ENCODE measurements around the gene MAP2. TPM values are rescaled to one million over a fixed set of nuclear protein-coding genes. Genes with fewer than 3 reads are reported as not detected.

The MAP2 gene
- total RNA-seq, 1 experiment from 2014 or later: 7.6 TPM

DNA sequence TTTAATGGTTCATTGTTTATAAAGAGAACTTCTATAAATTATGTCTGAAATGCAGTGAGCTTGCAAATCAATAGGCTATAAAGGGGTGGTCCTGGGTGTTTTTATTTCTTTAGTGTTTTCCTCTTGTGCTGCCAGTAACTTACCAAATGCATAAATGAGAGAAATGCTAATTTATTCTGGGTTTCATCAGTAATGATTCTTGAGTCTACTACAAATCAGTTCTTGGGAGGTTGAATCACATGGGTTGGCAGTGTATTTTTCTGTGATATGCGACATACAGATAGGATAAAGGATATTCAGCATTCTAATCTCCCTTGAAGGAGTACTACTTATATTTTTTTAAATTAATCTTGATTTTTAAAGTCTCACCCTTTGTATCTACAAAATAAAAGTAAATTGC lies 177.7 kb downstream of the MAP2 start:
- no peak for TF ChIP-seq ZNF416 (CRISPR knock-in tag; IDR thresholded peaks at IDR 0.05)
- H3K27ac Mint-ChIP-seq: no peak overlapping the region
- DNase-seq (ENCODE audit: low spot score): no peak
- CTCF ChIA-PET: no interaction called here
- peaks cover 3% of the 10 kb centered on the region for H3K36me3 Mint-ChIP-seq
- H3K4me1 Mint-ChIP-seq: peaks cover 37% of the 10 kb centered on the region
- no peak for ATAC-seq
- H3K9me3 Mint-ChIP-seq: peaks cover 4% of the 10 kb centered on the region
- POLR2A ChIA-PET: no interaction called here
- no peak overlapping the region for H3K4me3 Mint-ChIP-seq
- H3K27me3 Mint-ChIP-seq (ENCODE audit: low read depth): no peaks in the 10 kb centered on the region

DNA sequence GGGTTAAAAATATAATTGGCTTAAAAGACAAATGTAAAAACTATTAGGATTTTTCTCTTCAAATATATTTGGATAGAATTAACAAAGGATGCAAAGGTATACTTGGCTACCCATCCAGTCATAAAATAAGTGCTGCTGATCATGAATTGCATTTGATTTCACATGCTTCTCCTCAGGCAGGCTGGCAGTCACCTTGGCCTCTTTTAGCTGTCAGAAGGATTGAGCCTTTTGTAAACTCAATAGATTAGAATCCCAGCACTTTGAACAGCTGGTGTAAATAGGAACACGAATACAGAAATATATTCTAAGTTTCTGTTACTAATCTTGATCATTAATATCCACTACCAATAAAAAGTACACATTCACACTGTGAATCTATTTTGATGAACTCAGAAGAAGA lies 178.4 kb downstream of the MAP2 start:
- Mint-ChIP-seq H3K4me1 (peaks cover 37% of the 10 kb centered on the region), H3K27me3 (ENCODE audit: low read depth) (no peaks in the 10 kb centered on the region), H3K27ac (no peak overlapping the region), H3K4me3 (no peak overlapping the region), H3K9me3 (peaks cover 4% of the 10 kb centered on the region), H3K36me3 (peaks cover 3% of the 10 kb centered on the region)
- no peak for DNase-seq (ENCODE audit: low spot score)
- CTCF ChIA-PET: interaction anchor here (1.3 to 1.8 kb wide), 4 partner anchors 12 to 597 kb away, joined by 3 to 8 read pairs (median 4); no protein-coding TSS in a partner anchor
- TF ChIP-seq, protein P1, sequence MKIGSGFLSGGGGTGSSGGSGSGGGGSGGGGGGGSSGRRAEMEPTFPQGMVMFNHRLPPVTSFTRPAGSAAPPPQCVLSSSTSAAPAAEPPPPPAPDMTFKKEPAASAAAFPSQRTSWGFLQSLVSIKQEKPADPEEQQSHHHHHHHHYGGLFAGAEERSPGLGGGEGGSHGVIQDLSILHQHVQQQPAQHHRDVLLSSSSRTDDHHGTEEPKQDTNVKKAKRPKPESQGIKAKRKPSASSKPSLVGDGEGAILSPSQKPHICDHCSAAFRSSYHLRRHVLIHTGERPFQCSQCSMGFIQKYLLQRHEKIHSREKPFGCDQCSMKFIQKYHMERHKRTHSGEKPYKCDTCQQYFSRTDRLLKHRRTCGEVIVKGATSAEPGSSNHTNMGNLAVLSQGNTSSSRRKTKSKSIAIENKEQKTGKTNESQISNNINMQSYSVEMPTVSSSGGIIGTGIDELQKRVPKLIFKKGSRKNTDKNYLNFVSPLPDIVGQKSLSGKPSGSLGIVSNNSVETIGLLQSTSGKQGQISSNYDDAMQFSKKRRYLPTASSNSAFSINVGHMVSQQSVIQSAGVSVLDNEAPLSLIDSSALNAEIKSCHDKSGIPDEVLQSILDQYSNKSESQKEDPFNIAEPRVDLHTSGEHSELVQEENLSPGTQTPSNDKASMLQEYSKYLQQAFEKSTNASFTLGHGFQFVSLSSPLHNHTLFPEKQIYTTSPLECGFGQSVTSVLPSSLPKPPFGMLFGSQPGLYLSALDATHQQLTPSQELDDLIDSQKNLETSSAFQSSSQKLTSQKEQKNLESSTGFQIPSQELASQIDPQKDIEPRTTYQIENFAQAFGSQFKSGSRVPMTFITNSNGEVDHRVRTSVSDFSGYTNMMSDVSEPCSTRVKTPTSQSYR (CRISPR knock-in tag; IDR thresholded peaks at IDR 0.05): no peak
- TF ChIP-seq RELA (CRISPR knock-in tag; IDR thresholded peaks at IDR 0.05; ENCODE audit: borderline replicate concordance) (no peak), NFYB (CRISPR knock-in tag; conservative IDR thresholded peaks at IDR 0.05; ENCODE audit: low read depth) (no peak), GTF2I (CRISPR knock-in tag; conservative IDR thresholded peaks at IDR 0.05) (no peak), ZNF396 (CRISPR knock-in tag; IDR thresholded peaks at IDR 0.05; ENCODE audit: borderline replicate concordance) (no peak), TEAD4 (CRISPR knock-in tag; IDR thresholded peaks at IDR 0.05) (no peak), TEAD1 (CRISPR knock-in tag; IDR thresholded peaks at IDR 0.05) (no peak), TCF7 (CRISPR knock-in tag; IDR thresholded peaks at IDR 0.05; ENCODE audit: low read depth) (no peak), ZNF423 (CRISPR knock-in tag; IDR thresholded peaks at IDR 0.05) (no peak), FOXK1 (CRISPR knock-in tag; IDR thresholded peaks at IDR 0.05) (no peak), ZNF232 (CRISPR knock-in tag; IDR thresholded peaks at IDR 0.05) (no peak), GABPB1 (CRISPR knock-in tag; IDR thresholded peaks at IDR 0.05) (no peak), NFATC4 (CRISPR knock-in tag; IDR thresholded peaks at IDR 0.05) (no peak), IRF2 (CRISPR knock-in tag; IDR thresholded peaks at IDR 0.05; ENCODE audit: borderline replicate concordance, low read depth) (no peak), TP53 (CRISPR knock-in tag; IDR thresholded peaks at IDR 0.05) (no peak), ZNF671 (CRISPR knock-in tag; IDR thresholded peaks at IDR 0.05) (no peak)
- TF ChIP-seq, protein P2, sequence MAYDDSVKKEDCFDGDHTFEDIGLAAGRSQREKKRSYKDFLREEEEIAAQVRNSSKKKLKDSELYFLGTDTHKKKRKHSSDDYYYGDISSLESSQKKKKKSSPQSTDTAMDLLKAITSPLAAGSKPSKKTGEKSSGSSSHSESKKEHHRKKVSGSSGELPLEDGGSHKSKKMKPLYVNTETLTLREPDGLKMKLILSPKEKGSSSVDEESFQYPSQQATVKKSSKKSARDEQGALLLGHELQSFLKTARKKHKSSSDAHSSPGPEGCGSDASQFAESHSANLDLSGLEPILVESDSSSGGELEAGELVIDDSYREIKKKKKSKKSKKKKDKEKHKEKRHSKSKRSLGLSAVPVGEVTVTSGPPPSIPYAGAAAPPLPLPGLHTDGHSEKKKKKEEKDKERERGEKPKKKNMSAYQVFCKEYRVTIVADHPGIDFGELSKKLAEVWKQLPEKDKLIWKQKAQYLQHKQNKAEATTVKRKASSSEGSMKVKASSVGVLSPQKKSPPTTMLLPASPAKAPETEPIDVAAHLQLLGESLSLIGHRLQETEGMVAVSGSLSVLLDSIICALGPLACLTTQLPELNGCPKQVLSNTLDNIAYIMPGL (CRISPR knock-in tag; IDR thresholded peaks at IDR 0.05): no peak
- TF ChIP-seq, protein P3, sequence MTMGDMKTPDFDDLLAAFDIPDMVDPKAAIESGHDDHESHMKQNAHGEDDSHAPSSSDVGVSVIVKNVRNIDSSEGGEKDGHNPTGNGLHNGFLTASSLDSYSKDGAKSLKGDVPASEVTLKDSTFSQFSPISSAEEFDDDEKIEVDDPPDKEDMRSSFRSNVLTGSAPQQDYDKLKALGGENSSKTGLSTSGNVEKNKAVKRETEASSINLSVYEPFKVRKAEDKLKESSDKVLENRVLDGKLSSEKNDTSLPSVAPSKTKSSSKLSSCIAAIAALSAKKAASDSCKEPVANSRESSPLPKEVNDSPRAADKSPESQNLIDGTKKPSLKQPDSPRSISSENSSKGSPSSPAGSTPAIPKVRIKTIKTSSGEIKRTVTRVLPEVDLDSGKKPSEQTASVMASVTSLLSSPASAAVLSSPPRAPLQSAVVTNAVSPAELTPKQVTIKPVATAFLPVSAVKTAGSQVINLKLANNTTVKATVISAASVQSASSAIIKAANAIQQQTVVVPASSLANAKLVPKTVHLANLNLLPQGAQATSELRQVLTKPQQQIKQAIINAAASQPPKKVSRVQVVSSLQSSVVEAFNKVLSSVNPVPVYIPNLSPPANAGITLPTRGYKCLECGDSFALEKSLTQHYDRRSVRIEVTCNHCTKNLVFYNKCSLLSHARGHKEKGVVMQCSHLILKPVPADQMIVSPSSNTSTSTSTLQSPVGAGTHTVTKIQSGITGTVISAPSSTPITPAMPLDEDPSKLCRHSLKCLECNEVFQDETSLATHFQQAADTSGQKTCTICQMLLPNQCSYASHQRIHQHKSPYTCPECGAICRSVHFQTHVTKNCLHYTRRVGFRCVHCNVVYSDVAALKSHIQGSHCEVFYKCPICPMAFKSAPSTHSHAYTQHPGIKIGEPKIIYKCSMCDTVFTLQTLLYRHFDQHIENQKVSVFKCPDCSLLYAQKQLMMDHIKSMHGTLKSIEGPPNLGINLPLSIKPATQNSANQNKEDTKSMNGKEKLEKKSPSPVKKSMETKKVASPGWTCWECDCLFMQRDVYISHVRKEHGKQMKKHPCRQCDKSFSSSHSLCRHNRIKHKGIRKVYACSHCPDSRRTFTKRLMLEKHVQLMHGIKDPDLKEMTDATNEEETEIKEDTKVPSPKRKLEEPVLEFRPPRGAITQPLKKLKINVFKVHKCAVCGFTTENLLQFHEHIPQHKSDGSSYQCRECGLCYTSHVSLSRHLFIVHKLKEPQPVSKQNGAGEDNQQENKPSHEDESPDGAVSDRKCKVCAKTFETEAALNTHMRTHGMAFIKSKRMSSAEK (CRISPR knock-in tag; IDR thresholded peaks at IDR 0.05; ENCODE audit: borderline replicate concordance): no peak
- TF ChIP-seq, protein P4, sequence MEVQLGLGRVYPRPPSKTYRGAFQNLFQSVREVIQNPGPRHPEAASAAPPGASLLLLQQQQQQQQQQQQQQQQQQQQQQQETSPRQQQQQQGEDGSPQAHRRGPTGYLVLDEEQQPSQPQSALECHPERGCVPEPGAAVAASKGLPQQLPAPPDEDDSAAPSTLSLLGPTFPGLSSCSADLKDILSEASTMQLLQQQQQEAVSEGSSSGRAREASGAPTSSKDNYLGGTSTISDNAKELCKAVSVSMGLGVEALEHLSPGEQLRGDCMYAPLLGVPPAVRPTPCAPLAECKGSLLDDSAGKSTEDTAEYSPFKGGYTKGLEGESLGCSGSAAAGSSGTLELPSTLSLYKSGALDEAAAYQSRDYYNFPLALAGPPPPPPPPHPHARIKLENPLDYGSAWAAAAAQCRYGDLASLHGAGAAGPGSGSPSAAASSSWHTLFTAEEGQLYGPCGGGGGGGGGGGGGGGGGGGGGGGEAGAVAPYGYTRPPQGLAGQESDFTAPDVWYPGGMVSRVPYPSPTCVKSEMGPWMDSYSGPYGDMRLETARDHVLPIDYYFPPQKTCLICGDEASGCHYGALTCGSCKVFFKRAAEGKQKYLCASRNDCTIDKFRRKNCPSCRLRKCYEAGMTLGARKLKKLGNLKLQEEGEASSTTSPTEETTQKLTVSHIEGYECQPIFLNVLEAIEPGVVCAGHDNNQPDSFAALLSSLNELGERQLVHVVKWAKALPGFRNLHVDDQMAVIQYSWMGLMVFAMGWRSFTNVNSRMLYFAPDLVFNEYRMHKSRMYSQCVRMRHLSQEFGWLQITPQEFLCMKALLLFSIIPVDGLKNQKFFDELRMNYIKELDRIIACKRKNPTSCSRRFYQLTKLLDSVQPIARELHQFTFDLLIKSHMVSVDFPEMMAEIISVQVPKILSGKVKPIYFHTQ (CRISPR knock-in tag; IDR thresholded peaks at IDR 0.05): no peak
- no peak for ATAC-seq
- POLR2A ChIA-PET: no interaction called here
